ENCODE results near the gene TSC22D1. TPM values are rescaled to one million over a fixed set of nuclear protein-coding genes. Genes with fewer than 3 reads are reported as not detected.

TSC22D1 gene
- total RNA-seq, 4 donors from 2014 or later, result 153 to 200 (median 182) TPM

DNA sequence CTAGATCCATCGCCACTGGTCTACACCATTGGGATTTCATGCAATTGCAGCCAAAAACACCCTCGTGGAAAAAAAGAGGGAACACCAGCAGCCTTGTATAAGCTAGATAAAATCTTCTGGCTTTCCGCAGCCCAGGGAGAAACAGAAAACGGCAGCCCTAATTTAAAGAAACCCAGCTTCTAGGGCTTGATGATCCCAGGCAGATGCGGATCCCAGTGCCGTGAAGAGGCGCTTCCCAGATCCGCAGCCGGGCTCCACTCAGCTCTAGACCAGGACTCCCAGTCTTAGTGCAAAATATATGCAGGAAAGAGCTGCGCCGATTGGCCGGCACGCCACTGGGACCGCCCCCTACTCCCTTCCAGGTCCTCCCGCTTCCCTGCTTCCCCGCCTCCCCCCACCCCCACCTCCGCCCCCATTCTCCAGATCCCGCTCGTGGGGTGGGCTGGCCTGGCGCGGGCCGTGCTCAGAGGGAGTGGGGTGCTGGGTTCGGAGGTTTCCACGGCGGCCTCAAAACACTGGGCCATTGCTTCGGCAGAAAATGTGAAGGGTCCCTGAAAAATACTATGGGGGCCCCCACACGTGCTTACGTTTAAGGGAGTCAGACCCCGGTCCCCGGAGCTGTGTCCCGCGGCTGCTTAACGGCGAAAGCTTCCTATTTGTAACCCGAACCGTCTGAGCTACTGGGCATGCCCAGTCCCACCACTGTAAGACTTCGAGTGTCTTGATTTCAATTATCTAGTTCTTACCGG is 139.4 kb downstream of the TSC22D1 start:
- peaks cover 0 to 5% of the 10 kb centered on the region in 2 donors for H3K4me1 ChIP-seq
- peak; percentile 95 to 98 for DNase-seq
- peak overlapping the region; percentile 87 to 96 for H3K4me3 ChIP-seq
- intact Hi-C loops (cut with DNase I; ENCODE audit: low total_unique reads), result loop anchor here (5.0 to 10.0 kb wide), 2 partner anchors 294 to 382 kb away; no protein-coding TSS in a partner anchor
- H3K27me3 ChIP-seq, result no peaks in the 10 kb centered on the region
- peak overlapping the region; percentile 96 to 100 for H3K27ac ChIP-seq
- no peaks in the 10 kb centered on the region for H3K9me3 ChIP-seq
- TF ChIP-seq POLR2A (IDR thresholded peaks at IDR 0.05), result peak; percentile 98 to 99
- TF ChIP-seq, protein P1, sequence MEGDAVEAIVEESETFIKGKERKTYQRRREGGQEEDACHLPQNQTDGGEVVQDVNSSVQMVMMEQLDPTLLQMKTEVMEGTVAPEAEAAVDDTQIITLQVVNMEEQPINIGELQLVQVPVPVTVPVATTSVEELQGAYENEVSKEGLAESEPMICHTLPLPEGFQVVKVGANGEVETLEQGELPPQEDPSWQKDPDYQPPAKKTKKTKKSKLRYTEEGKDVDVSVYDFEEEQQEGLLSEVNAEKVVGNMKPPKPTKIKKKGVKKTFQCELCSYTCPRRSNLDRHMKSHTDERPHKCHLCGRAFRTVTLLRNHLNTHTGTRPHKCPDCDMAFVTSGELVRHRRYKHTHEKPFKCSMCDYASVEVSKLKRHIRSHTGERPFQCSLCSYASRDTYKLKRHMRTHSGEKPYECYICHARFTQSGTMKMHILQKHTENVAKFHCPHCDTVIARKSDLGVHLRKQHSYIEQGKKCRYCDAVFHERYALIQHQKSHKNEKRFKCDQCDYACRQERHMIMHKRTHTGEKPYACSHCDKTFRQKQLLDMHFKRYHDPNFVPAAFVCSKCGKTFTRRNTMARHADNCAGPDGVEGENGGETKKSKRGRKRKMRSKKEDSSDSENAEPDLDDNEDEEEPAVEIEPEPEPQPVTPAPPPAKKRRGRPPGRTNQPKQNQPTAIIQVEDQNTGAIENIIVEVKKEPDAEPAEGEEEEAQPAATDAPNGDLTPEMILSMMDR (IDR thresholded peaks at IDR 0.05), result no peak
- H3K36me3 ChIP-seq, result no peaks in the 10 kb centered on the region

DNA sequence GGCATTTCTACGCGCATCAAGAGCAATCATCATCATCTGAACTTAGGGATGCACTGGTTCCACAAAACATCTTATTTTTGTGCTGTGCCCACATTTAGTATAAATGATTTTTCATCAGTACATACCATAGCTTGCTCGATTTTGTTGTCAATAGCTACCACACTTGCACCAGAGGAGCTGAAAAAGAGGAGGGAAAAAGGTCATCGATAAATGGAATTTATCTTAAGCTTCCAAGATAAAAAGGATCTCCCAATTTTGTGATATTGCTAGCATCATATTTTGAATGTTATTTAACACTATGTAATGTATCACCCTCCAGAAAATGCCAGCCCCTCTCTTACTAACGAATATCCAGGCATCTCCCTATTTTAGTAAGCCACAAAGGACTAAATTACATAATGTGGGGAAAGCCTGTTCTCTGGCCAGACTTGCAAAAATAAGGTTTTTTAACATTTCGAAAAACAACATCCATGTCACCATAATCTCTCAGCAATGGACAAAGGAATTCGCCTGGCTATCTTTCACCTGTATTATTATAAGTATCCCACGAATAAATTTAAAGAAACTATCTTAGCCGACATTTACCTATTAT is 140.1 kb downstream of the TSC22D1 start:
- H3K9me3 ChIP-seq, result no peaks in the 10 kb centered on the region
- no peak for DNase-seq
- H3K27me3 ChIP-seq, result no peaks in the 10 kb centered on the region
- intact Hi-C loops (cut with DNase I; ENCODE audit: low total_unique reads), result loop anchor here (5.0 to 10.0 kb wide), 2 partner anchors 294 to 381 kb away; no protein-coding TSS in a partner anchor
- peak overlapping the region; percentile 87 to 96 for H3K4me3 ChIP-seq
- no peak for TF ChIP-seq POLR2A (IDR thresholded peaks at IDR 0.05)
- TF ChIP-seq, protein P1 (IDR thresholded peaks at IDR 0.05), result no peak
- H3K4me1 ChIP-seq, result peaks cover 0 to 5% of the 10 kb centered on the region in 2 donors
- peak overlapping the region; percentile 96 to 100 for H3K27ac ChIP-seq
- no peaks in the 10 kb centered on the region for H3K36me3 ChIP-seq

DNA sequence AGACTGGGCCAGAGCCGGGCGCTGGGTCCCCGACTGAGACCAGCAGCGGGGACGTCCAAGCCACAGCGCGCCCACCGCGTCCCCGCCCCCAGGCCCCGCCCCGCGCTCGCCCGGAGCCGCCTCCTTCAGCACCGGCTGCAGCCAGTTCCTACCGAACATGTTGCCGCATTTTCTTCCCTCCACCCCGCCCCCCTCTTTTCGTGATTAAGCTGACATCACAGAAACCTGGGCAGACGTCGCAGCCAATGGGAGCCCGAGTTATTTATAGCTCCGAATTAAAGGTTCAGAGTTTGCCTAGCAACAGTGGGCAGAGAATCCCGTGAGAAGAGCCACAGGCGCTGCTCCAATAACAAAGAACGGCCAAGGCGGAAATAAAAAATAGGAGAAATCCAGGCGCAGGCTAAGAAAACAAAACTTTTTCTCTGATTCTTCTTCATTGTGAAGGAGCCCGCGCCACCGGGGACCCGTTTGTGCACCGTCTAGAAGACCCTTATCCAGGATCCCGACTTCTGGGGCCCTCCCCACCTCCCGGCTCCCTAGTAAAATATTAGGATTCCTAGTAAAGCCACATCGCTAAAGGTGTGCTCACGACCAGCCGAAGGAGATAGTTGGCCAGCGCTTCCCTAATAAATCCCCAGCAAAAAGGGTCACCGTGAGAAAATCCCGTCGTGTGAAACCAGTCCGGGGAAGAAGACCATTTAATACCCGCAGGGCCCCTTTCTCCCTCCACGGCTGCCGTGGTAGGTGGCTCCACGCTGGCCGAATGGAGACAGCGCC is 140.8 kb downstream of the TSC22D1 start:
- peak overlapping the region; percentile 87 to 96 for H3K4me3 ChIP-seq
- H3K27ac ChIP-seq, result peak overlapping the region; percentile 96 to 100
- peaks cover 0 to 5% of the 10 kb centered on the region in 2 donors for H3K4me1 ChIP-seq
- intact Hi-C loops (cut with DNase I; ENCODE audit: low total_unique reads), result loop anchor here (5.0 to 10.0 kb wide), 2 partner anchors 293 to 381 kb away; no protein-coding TSS in a partner anchor
- TF ChIP-seq, protein P1 (IDR thresholded peaks at IDR 0.05), result no peak
- TF ChIP-seq POLR2A (IDR thresholded peaks at IDR 0.05), result peak; percentile 77 to 96
- peak; percentile 95 to 99 for DNase-seq
- H3K9me3 ChIP-seq, result no peaks in the 10 kb centered on the region
- H3K27me3 ChIP-seq, result no peaks in the 10 kb centered on the region
- no peaks in the 10 kb centered on the region for H3K36me3 ChIP-seq

DNA sequence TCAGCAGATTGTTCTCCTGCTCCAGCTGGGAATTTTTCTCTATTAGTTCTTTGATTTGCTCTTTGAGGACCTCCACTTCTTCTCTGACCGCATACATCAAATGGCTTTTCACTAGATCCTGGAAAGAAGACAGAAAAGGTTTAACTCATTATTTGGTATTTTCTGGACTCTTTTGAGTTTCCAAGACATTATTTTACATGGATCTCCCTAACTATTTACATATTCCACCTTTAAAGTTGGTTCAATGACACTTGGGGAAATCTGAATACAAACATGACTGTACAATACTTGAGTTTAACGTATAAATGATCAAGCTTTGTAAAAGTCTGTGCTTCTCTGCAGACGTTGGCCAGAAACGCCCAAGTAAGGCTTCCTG is 141.4 kb downstream of the TSC22D1 start:
- H3K4me1 ChIP-seq, result peaks cover 0 to 5% of the 10 kb centered on the region in 2 donors
- peak overlapping the region; percentile 87 to 96 for H3K4me3 ChIP-seq
- no peak for DNase-seq
- intact Hi-C loops (cut with DNase I; ENCODE audit: low total_unique reads), result loop anchor here (5.0 to 10.0 kb wide), 2 partner anchors 292 to 380 kb away; no protein-coding TSS in a partner anchor
- H3K27ac ChIP-seq, result peak overlapping the region; percentile 96 to 100
- no peaks in the 10 kb centered on the region for H3K9me3 ChIP-seq
- no peaks in the 10 kb centered on the region for H3K36me3 ChIP-seq
- TF ChIP-seq, protein P1 (IDR thresholded peaks at IDR 0.05), result no peak
- no peak for TF ChIP-seq POLR2A (IDR thresholded peaks at IDR 0.05)
- no peaks in the 10 kb centered on the region for H3K27me3 ChIP-seq
